Urinary bladder (tissue), 4 donors: ENCODE measurements around the gene HOXB7. TPM values are rescaled to one million over a fixed set of nuclear protein-coding genes. Genes with fewer than 3 reads are reported as not detected.

Source experiments
- DNase-seq: peaks from one replicate; pipeline ENCODE4 v3.0.0-alpha.2; 2015; ENCODE audit errors: extremely low spot score
- H3K27ac ChIP-seq: one replicate; pipeline ENCODE4 v1.5.1; 2013; ENCODE audit warnings: low read depth, mild to moderate bottlenecking, moderate library complexity
- H3K36me3 ChIP-seq: one replicate; pipeline ENCODE4 v1.6.1; 2013; ENCODE audit warnings: mild to moderate bottlenecking, moderate library complexity; ENCODE audit not compliant: insufficient read depth
- H3K4me1 ChIP-seq: one replicate; pipeline ENCODE4 v1.6.1; 2013; ENCODE audit warnings: mild to moderate bottlenecking, moderate library complexity; ENCODE audit not compliant: insufficient read depth
- H3K4me3 ChIP-seq: one replicate; pipeline ENCODE4 v1.5.1; 2013; ENCODE audit warnings: low read depth, low read length
- WGBS: extraction: QIAGEN DNeasy Blood & Tissue Kit; methylation state at CpG from one replicate; pipeline ENCODE4 v1.1.7; 2013; 5-methylcytosine and 5-hydroxymethylcytosine counted together
- polyA plus RNA-seq: library from polyadenylated mRNA; stranded (reverse); fragments of 200-250 nt; gene quantifications from one replicate; pipeline ENCODE4 v1.2.3, GENCODE V29; 2013
- total RNA-seq: library from RNA; depleted of rRNA; stranded (reverse); fragments of >200 nt; gene quantifications from one replicate; pipeline ENCODE4 v1.2.3, GENCODE V29; 2014
- donor health status: healthy with polysubstance abuse.
- donor health status: healthy.

Gene HOXB7
- total and polyA plus RNA-seq, 2 donors = 2.5 to 6.7 TPM

DNA sequence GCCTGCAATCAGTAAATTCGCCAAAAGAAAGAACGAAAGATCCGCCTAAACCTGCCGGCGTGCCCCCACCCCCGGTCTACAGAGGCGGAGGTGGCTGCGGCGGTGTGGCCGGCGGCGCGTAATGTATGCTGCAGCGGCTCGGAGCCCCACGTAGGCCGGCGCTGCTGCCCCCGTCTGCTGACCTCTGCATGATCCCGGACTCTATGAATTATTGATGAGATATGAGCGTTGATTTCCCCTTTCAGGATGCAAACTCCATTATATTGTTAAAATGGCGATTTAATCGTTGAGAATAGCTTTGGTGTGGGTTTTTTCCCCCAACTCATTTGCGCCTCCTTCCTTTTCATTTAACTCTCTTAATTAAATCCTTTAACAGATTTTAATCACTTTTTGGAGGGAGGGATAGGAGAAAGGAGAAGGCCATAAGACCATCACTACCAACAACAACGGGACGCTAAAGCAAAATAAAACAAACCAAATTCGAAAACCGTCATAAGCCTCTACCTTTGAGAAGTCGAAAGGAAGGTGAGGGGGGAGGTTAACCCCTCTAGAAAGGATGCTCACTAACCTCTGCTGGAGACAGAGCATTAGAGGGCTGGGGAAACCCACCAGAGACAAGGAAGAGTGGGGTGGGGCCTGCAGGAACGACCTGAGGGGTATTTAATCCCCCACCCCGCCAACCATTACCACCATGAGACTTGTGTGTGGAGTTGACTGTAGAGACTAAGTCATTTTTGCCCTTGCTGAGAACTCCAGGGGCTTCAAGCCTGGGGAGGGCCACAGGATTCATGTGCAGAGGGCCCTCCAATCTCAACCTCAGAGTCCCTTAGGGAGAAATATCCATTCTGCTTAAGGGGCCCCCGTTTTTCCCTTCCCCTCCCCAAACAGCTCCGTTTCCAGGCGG lies 24.2 kb downstream of the HOXB7 start:
- no peak for DNase-seq
- H3K4me1 ChIP-seq = no peaks in the 10 kb centered on the region
- H3K27ac ChIP-seq = no peak overlapping the region
- no peaks in the 10 kb centered on the region for H3K36me3 ChIP-seq
- WGBS = 16% methylated on average over 34 of the region's 34 CpGs
- peak overlapping the region; percentile 41 for H3K4me3 ChIP-seq

DNA sequence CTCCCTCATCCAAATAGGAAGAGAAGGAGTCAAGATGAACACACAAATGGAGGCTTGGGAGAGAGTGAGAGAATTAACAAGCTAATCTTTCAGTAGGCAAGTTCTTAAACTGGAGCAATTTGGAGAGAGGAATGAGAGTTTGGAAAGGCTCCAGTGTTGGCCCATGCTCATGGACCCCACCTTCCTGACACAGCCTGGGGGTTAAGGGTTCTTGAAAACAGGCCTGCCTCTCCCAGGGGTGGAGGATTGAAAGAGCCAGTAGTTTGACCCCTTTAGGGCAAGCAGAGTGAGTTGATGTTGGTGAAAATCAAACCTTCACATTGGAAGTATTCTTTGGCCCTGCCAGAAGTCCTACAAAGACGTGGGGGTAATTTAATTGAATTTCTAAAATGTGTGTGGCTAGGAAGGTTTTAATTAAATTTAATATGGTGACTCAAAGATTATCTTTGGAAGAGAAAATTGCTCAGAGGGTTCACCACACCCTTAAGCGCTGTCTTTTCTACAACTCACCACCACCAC lies 26.5 kb downstream of the HOXB7 start:
- DNase-seq = no peak
- H3K4me1 ChIP-seq = no peaks in the 10 kb centered on the region
- H3K27ac ChIP-seq = no peak overlapping the region
- 35% methylated on average over 2 of the region's 2 CpGs for WGBS
- H3K4me3 ChIP-seq = no peak overlapping the region
- H3K36me3 ChIP-seq = no peaks in the 10 kb centered on the region

DNA sequence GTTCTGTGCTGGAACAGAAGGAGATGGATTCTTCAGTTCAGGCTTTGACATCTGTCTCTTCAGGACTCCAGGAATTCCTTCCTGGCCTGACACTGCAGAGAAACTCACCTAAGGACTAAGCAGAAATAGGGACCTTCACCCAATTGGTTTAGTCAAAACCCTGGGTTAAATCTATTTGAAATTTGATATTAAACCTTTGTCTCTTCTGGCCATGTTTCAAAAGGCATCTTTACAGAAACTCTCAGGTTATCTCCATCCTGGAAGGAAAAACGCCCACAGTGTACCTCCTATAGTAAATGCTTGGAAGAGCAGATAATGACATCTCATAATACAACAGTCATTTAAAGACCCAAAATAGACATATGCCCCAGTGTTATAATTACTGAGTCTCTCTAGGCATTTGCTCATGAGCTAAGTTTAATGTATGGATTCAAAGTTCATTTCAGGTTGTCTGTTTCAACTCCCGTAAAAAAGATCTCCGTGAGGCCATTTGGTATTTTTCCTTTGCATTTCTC lies 27.1 kb downstream of the HOXB7 start:
- WGBS = 54% methylated on average over 3 of the region's 3 CpGs
- H3K36me3 ChIP-seq = no peaks in the 10 kb centered on the region
- no peak overlapping the region for H3K4me3 ChIP-seq
- DNase-seq = no peak
- H3K4me1 ChIP-seq = no peaks in the 10 kb centered on the region
- H3K27ac ChIP-seq = no peak overlapping the region

DNA sequence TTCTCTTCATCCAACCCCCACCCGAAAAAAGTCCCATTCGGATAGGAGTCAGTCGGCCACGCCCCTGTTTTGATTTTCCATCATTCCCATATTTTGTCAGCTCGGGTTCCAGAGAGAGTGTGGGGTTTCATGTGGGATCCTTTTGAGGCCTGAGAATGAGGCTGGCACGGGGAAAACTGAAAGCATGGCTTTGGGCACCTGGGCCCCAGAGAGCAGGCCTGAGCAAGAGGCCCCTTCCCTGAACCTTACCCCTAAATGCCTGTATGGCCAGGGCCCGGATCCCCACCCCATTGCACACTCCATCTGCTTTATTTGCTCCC lies 28.1 kb downstream of the HOXB7 start:
- Histone ChIP-seq H3K27ac (no peak overlapping the region), H3K4me1 (no peaks in the 10 kb centered on the region), H3K36me3 (no peaks in the 10 kb centered on the region), H3K4me3 (no peak overlapping the region)
- DNase-seq = no peak
- WGBS = 39% methylated on average over 7 of the region's 7 CpGs

DNA sequence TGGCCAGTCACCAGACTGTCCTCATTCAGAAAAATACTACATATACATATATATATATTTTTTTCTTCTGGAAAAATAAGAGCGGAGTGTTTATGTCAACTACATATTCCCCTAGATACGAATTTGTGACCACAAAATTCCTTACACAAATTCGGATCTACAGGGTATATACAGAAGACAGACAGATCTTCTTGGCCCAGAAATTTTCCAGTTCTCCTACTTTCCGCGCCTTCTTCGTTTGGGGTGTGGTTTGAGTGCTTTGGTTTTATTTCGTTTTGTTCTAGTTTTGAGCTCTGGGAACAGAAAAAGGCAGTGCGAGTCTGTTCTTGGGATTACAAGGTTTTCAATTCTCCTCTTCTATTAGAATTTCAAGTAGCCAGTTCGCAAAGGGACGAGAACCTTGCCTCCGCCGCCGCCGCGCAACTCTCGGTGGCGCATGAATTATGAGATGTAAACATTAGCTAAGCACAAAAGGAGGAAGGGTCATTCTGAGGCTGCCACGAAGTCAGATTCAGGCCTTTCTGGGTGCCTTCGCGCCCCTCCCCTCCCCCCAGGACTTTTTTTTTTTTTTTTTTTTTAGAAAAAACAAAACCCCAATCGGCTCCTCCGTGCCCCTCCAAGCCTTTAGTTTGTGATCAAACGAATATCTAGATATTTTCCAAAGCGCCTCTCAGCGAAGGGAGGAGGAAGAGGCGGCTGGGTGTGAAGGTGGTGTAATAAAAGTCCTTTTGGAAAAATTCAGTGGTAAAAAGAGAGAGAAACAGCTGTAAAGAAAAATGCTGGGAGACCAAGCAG lies 30.9 kb downstream of the HOXB7 start:
- Histone ChIP-seq H3K36me3 (no peaks in the 10 kb centered on the region), H3K4me1 (no peaks in the 10 kb centered on the region), H3K4me3 (no peak overlapping the region), H3K27ac (no peak overlapping the region)
- 25% methylated on average over 26 of the region's 26 CpGs for WGBS
- no peak for DNase-seq

DNA sequence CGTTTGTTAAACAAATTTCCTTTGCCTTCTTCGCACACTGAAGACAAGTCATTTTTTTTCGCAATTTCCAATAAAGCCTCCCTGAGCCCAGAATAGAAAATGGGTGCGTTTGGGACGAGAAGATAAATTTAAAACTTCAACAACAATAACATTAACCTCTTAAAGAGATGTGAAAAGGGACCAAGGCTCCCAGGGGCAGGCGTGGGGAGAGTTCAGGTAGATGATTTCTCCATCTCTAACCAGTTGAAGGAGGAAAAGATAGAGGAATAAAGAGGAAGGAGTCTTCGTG lies 31.4 kb downstream of the HOXB7 start:
- no peaks in the 10 kb centered on the region for H3K4me1 ChIP-seq
- no peak for DNase-seq
- no peaks in the 10 kb centered on the region for H3K36me3 ChIP-seq
- H3K27ac ChIP-seq = no peak overlapping the region
- WGBS = 21% methylated on average over 7 of the region's 7 CpGs
- no peak overlapping the region for H3K4me3 ChIP-seq

DNA sequence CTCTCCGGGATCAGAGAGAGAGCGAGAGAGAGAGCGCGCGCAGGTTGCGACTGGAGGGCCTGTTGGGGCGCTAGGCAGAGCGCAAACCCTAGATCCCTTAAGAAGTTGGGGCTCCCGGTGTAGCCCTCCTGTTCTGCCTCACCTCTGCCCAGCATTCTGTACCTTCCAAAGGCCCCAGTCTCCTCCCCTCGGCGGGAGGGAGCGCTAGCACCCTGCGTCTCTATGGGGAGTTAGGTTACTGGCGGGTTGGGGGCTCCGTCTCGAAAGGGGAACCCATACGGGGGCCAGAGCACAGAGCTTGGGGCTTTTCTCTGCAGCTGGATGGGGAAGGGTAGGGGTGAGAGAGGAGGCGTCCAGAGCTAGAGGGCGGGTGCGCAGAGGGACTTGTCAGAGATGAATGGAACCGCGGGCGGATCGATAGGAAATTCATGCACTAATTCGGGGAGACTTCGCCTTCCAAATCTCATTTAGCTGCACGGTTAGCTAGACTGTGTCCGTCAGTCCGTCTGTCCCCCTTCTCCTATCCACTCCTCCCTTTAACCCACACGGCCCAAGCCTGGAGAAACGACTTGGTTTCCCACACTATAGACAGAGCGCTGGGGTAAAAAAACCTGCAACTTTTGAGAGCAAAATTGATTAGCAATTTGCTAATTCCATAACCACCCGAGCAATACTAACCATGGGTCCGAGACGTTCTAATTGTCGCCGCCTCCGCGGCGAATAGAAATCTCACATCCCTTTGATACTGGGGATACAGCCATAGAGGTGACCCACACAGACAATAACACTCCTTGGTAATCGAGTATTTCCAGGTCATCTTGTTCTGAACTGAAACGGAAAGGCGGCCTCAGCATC lies 32.0 kb downstream of the HOXB7 start:
- 12% methylated on average over 43 of the region's 43 CpGs for WGBS
- peak overlapping the region; percentile 51 for H3K4me3 ChIP-seq
- H3K36me3 ChIP-seq = no peaks in the 10 kb centered on the region
- no peak overlapping the region for H3K27ac ChIP-seq
- no peaks in the 10 kb centered on the region for H3K4me1 ChIP-seq
- DNase-seq = no peak

DNA sequence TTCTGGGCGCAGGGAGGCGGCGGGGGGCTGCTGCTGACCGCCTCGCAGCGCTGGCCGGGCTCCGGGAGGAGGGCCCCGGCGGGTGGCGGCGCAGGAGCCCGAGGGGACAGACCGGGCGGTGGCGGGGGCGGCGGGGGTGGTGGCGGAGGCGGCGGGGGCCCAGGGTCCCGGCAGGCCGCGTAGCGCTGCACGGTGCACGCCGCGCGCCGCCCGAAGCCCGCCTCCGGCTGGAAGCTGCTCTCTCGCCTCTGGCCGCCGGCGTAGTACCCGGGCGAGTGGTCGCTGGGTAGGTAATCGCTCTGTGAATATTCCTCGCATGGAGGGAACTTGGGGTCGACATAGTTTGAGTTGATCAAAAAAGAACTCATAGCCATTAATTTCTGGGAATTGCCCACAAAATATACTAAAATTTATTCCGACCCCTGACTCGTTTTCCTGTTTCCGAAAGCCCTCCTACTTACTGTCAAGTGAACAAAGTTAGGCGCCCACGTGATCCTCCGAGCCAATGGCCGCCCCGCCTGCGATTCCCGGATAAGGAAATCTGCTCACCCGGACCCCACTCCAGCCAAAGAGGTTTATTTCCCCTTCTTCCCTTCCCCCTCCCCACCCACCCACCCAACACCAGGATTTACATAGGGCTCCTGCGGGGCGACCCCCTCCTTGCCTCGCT lies 32.7 kb downstream of the HOXB7 start, which contains the start of gene HOXB4:
HOXB4 (minus strand) TSS at position 405 of the 670 bp plus-strand sequence; CDS start at position 374, 31 bp downstream.
- H3K4me3 ChIP-seq = peak within 1 kb of the TSS; percentile 51
- DNase-seq = no peak
- H3K27ac ChIP-seq = peak within 1 kb of the TSS; percentile 68
- no peaks in the 10 kb centered on the region for H3K36me3 ChIP-seq
- WGBS = 2% methylated on average over 58 of the region's 58 CpGs
- H3K4me1 ChIP-seq = no peaks in the 10 kb centered on the region

DNA sequence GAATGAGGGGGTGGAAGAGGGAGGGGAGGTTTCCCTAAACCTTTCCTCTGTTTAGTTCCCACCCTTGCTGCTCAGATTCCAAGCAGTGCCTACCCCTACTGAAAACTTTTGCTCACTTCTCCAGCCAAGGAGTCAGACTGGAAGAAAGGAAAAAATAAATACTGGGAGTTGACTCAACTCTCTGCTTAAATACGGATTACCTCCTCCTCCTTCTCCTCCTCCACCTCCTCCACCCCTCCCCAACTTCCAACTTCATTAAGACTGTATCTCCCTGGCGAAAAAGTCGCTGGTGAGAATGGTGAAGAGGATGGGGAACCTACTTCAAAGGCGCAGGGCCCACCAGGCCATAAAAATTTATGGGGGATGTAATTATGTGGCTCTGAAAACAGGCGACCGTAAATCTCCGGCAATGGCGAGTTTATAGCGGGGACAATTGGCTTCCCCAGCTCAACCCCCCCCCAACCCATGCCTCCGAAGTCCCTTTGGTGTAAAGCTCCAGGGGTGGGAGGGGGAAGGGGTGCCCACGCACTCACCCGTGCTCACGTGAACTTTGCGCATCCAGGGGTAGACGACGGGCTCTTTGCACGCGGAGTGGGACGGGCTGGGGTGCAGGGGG lies 33.4 kb downstream of the HOXB7 start:
- no peak for DNase-seq
- H3K4me3 ChIP-seq = peak overlapping the region; percentile 51
- H3K36me3 ChIP-seq = no peaks in the 10 kb centered on the region
- WGBS = 5% methylated on average over 19 of the region's 19 CpGs
- no peaks in the 10 kb centered on the region for H3K4me1 ChIP-seq
- no peak overlapping the region for H3K27ac ChIP-seq

DNA sequence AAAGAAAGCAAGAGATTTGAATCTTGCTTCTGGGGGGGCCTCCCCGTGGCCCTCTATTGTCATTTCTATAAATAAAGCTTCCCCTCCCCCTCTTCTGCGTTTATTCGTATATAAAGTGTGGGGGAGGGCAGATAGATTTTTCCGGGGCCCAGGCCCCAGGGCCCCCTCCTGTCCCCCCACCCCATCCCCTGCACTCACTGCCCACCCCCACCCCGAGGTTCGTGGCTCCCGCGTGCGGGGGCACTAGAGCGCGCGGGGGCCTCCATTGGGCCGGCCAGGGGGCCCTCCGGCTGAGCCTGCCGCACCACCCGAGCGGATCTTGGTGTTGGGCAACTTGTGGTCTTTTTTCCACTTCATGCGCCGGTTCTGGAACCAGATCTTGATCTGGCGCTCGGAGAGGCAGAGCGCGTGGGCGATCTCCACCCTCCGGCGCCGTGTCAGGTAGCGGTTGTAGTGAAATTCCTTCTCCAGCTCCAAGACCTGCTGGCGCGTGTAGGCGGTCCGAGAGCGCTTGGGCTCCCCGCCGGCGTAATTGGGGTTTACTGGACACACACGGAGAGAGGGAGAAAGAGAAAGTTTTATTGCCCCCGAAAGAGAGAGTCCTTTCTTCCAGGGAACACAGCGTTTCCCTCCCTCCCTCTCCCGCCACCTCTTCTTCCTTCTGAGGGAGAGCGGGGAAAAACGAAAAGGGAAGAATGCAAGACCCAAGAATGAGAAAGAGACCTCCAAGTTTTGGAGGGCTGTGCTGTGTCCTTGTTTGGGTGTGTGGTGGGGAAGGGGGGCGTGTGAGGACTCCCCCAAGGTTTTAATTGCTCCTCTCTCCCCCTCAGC lies 34.1 kb downstream of the HOXB7 start:
- no peak for DNase-seq
- Histone ChIP-seq H3K36me3 (no peaks in the 10 kb centered on the region), H3K4me1 (no peaks in the 10 kb centered on the region), H3K4me3 (peak overlapping the region; percentile 51), H3K27ac (no peak overlapping the region)
- 13% methylated on average over 42 of the region's 43 CpGs for WGBS

DNA sequence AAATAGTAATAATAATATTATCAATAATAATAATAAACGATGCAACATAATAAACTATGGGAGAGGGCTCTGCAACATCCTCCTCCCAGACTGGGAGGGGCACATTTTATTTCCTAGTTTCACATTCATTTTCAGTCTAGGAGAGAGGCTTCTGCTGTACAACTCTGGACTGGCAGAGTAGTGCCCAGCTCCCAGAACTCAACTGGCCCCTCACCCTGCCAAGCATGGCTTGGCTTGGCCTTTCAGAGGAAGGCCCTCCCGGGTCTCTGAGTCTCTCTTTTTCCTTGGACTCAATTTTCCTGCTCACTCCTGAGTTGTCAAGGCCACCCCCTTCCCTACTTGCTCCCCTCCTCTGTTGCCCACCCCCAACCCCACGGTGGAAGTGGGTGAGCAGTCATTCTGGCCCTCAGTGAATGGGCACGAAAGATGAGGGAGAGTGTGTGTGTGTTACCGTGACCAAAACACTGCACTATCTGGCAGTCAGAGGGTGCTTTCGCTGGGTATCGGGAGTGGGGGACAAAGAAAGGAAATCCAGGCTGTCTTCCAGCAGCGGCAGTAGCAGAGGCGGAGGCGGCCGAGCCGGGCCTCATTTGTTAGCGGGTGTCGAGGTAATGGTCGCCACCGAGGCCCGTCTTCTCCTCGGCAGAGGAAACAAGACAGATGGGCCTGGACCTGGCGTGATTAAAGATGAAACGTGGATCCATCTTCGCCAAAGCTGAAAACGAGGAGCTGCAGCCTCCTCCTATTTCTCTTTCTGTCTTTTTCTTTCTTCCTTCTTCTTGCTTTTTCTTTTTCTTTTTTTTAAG lies 34.9 kb downstream of the HOXB7 start:
- Histone ChIP-seq H3K4me1 (no peaks in the 10 kb centered on the region), H3K36me3 (no peaks in the 10 kb centered on the region), H3K4me3 (no peak overlapping the region), H3K27ac (no peak overlapping the region)
- DNase-seq = no peak
- WGBS = 24% methylated on average over 22 of the region's 22 CpGs
